C4-2B (cell line): ENCODE results near the gene LTBP2.

ENCODE experiments used
- H3K27ac ChIP-seq: fragments of 450-650 bp; 2 replicates; pipeline ENCODE4 v1.5.1; 2017
- ZFX ChIP-seq: fragments of 450-650 bp; IDR thresholded peaks from 2 replicates; pipeline ENCODE4 v1.6.1; 2017
- TF ChIP-seq, protein P1 (sequence below): fragments of 450-650 bp; conservative IDR thresholded peaks from 2 replicates; pipeline ENCODE4 v1.5.1; 2017; ENCODE audit warnings: mild to moderate bottlenecking

Gene LTBP2

DNA sequence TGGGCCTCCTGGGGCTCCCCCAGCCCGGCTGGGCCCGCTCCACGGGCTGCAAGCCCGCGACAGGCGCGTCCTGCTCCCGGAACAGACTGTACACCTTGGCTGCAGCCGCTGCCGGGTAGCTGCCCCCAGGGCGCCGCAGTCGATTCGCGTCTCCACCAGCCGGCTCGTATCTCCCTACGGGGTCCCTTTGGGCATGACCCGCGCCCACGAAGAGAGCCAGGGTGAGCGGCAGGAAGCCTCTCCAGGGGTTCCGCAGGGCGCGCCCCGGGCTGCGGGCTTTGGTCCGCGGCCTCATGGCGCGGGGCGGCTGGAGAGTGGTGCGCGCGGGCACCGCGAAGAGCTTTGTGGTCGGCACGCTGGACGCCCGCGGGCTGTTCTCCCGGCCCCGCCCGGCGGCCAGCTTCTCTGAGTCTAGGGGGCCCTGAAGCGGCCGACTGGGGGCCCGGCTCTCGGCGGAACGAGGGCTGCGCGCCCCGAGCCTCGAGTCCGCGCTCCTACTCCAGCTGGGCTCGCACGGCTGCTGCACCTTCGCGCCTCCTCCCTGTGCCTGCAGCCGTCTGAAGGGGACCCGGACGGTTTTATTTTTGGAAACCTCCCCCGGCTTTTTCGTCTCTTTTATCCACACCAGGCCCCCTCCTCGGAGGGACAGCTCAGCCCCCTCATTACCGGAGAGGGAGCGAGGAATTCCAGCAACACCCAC is at the start of gene LTBP2:
TSS of gene LTBP2 (minus strand) at position 588 of the 700 bp plus-strand sequence. CDS start at position 295, 293 bp downstream.
- TF ChIP-seq, protein P1, sequence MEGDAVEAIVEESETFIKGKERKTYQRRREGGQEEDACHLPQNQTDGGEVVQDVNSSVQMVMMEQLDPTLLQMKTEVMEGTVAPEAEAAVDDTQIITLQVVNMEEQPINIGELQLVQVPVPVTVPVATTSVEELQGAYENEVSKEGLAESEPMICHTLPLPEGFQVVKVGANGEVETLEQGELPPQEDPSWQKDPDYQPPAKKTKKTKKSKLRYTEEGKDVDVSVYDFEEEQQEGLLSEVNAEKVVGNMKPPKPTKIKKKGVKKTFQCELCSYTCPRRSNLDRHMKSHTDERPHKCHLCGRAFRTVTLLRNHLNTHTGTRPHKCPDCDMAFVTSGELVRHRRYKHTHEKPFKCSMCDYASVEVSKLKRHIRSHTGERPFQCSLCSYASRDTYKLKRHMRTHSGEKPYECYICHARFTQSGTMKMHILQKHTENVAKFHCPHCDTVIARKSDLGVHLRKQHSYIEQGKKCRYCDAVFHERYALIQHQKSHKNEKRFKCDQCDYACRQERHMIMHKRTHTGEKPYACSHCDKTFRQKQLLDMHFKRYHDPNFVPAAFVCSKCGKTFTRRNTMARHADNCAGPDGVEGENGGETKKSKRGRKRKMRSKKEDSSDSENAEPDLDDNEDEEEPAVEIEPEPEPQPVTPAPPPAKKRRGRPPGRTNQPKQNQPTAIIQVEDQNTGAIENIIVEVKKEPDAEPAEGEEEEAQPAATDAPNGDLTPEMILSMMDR = no peak
- peak within 1 kb of the TSS; percentile 42; the same call in 1 of the 2 replicates for H3K27ac ChIP-seq

DNA sequence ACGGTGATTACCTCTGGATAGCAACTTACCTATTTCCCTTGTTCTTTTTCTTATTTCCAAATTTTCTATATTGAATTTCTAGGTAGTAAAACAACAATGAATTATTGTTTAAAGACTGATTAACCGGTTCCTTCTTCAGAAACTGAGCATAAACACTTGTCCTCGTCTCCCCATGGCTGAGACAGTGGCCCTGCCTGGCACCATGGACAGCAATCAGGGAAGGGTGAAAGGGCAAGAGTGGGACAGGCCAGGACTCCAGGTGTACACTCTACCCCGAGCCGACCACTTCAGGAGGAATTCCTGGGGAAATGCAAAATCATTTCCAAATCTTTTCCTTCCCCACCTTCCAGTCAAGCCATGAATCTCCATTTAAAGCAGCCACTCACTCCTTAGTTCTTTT is 48.8 kb upstream of the LTBP2 start:
- no peak overlapping the region for H3K27ac ChIP-seq

DNA sequence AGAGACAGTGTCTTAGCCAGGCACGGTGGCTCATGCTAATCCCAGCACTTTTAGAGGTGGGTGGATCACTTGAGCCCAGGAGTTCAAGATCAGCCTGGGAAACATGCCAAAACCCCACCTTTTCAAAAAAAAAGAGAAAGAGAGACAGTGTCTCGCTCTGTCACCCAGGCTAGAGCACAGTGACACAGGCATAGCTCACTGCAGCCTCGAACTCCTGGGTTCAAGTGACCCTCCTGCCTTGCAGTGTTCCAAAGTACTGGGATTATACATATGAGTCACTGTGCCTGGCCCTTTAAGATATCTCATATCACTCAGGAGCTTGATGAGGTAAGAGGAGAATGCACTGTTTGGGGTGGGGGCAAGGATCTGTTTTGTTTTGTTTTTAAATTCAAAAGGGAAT is 48.1 kb upstream of the LTBP2 start:
- no peak overlapping the region for H3K27ac ChIP-seq
- TF ChIP-seq, protein P1 = no peak
- TF ChIP-seq ZFX = no peak

More for the DNA sequence above, 48.8 kb upstream of the LTBP2 start:
- TF ChIP-seq, protein P1 = no peak
- TF ChIP-seq ZFX = no peak

DNA sequence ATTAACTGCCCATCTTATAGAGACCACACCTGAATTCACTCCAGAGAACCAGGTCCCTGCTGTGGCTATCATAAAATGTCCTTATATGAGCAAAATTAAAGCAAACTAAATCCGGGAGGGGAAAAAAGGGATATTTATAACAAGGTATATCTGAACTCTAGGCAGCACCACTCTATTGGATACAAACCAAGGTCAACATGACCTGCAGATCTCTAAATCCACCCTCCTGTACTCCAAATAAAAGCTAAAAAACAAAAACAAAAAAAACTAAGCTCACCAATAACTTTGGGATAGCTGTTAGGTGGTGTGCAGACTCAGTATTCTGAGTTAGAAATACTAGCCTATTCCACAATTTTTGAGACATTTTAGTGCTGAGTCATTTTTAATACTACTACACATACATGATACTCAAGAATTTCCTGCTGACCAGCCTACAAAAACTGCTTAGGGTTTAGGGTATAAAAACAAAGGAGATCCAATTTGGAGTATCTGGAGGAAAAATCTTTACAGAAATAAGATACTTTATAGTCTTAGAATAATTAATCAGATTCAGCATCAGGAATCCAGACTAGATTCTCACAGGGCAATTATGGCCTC is 46.6 kb upstream of the LTBP2 start:
- no peak overlapping the region for H3K27ac ChIP-seq
- TF ChIP-seq ZFX = no peak

DNA sequence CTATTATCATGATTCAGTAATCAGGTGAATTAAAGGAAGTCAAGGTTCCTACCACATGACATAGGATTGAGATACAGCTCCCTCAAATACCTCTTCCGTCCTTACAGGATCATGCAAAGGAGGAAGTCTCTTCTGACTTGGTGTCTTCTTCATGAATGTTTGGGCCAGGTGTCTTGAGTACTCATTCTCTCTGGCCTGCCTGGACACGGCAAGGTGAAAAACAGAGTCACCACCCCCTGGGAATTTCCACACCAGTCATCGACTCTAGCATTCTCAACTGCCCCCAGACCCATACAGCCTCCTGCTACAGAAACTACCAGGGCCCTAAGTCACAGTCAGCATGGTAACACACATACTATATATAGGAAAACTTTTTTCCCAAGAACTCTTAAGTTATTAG is 44.9 kb upstream of the LTBP2 start:
- no peak for TF ChIP-seq ZFX
- TF ChIP-seq, protein P1 = no peak
- H3K27ac ChIP-seq = no peak overlapping the region

DNA sequence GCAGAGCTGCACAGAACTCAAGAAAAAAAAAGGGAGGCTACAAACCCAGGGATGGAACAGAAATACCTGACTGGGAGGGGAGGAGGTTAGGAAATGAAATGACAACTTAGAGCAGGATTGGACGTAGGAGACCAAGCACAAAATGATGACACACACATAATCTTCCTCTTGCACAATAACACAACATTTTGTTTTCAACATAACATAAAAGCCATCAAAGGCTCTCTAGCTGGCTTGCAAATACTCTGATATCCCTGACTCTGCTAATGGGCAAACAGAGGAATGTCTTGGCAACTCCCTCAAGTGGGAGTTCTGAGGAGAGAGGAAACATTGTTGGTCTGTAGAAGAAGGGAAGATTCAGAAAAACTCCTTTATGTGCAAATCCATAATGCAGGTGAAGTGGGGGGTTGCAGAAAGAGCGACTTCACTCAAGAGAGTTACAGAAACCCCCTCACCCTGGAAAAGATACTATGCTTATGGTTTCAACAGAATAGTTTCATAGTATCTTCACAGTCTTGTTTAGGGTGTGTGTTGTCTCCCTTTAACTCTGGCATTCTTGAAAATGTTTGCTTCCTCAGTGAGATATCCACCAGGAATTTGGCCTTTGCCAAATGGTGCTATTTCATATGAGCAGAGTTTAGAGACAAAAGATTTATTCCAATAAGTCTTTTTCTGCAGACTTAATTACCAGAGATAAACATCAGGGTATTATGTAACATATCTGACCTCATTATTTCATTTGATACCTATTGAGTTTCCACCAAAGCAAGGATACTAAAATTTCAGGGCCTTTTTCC is 43.8 kb upstream of the LTBP2 start:
- no peak overlapping the region for H3K27ac ChIP-seq

DNA sequence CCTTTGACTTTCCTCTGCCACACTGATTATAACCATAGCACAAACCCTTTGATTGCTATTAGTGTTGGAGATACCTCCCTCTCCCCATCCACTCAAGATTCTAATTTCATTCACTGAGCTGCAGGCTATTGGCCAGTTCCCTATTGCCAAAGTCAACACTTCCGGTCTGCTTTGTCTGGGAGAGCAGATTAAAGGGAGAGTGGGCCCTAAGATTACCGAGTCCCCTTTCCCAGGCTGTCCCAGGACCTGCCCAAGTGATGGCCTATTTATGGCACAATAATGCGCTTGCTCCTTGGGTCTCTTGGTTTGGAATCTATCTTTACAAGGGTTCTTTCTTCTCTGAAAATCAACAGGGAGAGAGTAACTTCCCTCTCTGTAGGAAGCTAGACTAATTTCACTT is 42.9 kb upstream of the LTBP2 start:
- TF ChIP-seq, protein P1 = no peak
- TF ChIP-seq ZFX = no peak
- no peak overlapping the region for H3K27ac ChIP-seq

More for the DNA sequence above, 43.8 kb upstream of the LTBP2 start:
- TF ChIP-seq, protein P1 = no peak
- no peak for TF ChIP-seq ZFX
